Kidney (tissue), 14 donors: ENCODE measurements around the gene DUSP2. TPM values are rescaled to one million over a fixed set of nuclear protein-coding genes. Genes with fewer than 3 reads are reported as not detected.

Experiments
- DNase-seq, 5 donors: peaks; one replicate each; pipeline ENCODE4 v3.0.0-alpha.2; 2013 to 2020
- FAIRE-seq: peaks from 2 replicates; lab custom pipeline; 2012; peaks lifted over from hg19 to GRCh38; lab: Jason Lieb, UNC
- H3K27ac ChIP-seq, 2 donors: one replicate each; pipeline ENCODE4 v1.7.0; 2013; ENCODE audit warnings: low read depth in 2 of 2, low read length in 2 of 2, inconsistent platforms in 1 of 2
- H3K27me3 ChIP-seq: one replicate; pipeline ENCODE4 v1.7.1; 2013; ENCODE audit warnings: low read length, inconsistent platforms; ENCODE audit not compliant: control insufficient read depth, insufficient read depth
- H3K36me3 ChIP-seq, 3 donors: one replicate each; pipeline versions ENCODE4 v1.7.0 to v1.7.1; 2013; ENCODE audit warnings: low read length in 3 of 3, control low read depth in 1 of 3, inconsistent platforms in 1 of 3; ENCODE audit not compliant: insufficient read depth in 3 of 3, control insufficient read depth in 2 of 3
- H3K4me1 ChIP-seq, 3 donors: one replicate each; pipeline versions ENCODE4 v1.7.0 to v1.7.1; 2013; ENCODE audit warnings: low read length in 3 of 3, inconsistent platforms in 1 of 3, low read depth in 1 of 3; ENCODE audit not compliant: control insufficient read depth in 2 of 3, insufficient read depth in 2 of 3
- H3K4me3 ChIP-seq, 3 donors: one replicate each; pipeline versions ENCODE4 v1.7.0 to v1.8.1; 2013; ENCODE audit warnings: low read length in 3 of 3, control low read depth in 1 of 3, inconsistent platforms in 1 of 3
- H3K9ac ChIP-seq, 3 donors: one replicate each; pipeline versions ENCODE4 v1.7.0 to v1.7.1; 2013; ENCODE audit warnings: low read length in 3 of 3, control low read depth in 1 of 3, inconsistent platforms in 1 of 3
- H3K9me3 ChIP-seq, 3 donors: one replicate each; pipeline versions ENCODE4 v1.7.0 to v1.7.1; 2013; ENCODE audit warnings: low read length in 3 of 3, control low read depth in 1 of 3, inconsistent platforms in 1 of 3; ENCODE audit not compliant: control insufficient read depth in 2 of 3, insufficient read depth in 1 of 3
- intact Hi-C: fragments of 100-400 bp; cut with DNase I; formaldehyde crosslinking; loops from one replicate; pipeline ENCODE4 v1.11.1; 2022
- polyA plus RNA-seq: library from polyadenylated mRNA; stranded (reverse); fragments of 350-450 nt; fragmentation: Illumina TruSeq; extraction: RNeasy Lipid Tissue Mini Kit (QIAGEN cat#74804); gene quantifications from one replicate; pipeline ENCODE4 v1.2.3, GENCODE V29; 2014; ENCODE audit warnings: low read depth, low replicate concordance; ENCODE audit not compliant: insufficient read depth
- total RNA-seq: library from RNA; stranded (reverse); fragmentation: NEBNext Ultra II Directional; extraction: Animal tissue kit (Norgen Biotek cat#: 25700); gene quantifications from one replicate; pipeline ENCODE4 v1.2.1, GENCODE V29; 2021
- TF ChIP-seq, protein P1 (sequence below): IDR thresholded peaks from 3 replicates; pipeline ENCODE4 v1.5.1; 2012; ENCODE audit warnings: mild to moderate bottlenecking, moderate library complexity, borderline replicate concordance; ENCODE audit not compliant: insufficient read depth; ENCODE audit errors: extremely low read depth
- donor health status: control.
- donor health status: control.
- donor health status: control.
- donor health status: control.
- donor health status: control.
- donor health status: DM: yes; HTN: yes; CAD: no.
- donor health status: Normal renal cell carcinoma (clear cell type).

DUSP2 gene
- total and polyA plus RNA-seq, 2 donors from 2014 or later, result 5.6 to 11.8 TPM

DNA sequence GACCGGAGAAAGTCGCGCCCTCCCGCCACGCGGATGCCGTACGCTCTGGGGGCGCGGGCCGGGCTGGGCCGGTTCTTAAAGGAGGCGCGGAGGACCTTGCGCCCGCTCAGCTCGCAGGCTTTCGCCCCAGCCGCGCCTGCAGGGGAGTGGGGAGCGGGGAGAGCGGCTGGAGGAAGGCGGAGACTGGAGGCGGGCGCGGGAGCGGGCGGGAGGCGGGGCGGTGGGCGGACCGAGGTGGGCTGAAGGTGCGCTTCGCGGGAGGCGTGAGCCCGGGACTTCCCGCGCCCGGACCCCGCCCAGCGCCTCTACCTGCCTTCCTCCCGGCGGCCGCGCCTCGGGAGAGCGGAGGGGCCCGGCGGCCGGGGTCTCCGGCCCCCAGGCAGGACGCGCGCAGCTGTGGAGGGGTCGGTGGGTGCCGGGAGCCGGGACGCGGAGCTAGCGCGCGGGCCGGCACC is 28.8 kb downstream of the DUSP2 start, which contains the start of gene ADRA2B:
Gene ADRA2B (minus strand): TSS at position 148 of the 455 bp plus-strand sequence. CDS start 422 bp downstream, outside the sequence.
- Histone ChIP-seq H3K27me3 (no peaks in the 10 kb centered on the region), H3K4me3 (peak within 1 kb of the TSS in 2 of 3 donors; percentile 26 to 44), H3K9ac (peak within 1 kb of the TSS in 1 of 3 donors; percentile 82), H3K27ac (no peak within 1 kb of the TSS), H3K9me3 (no peaks in the 10 kb centered on the region), H3K4me1 (peaks cover 0 to 7% (median 0%) of the 10 kb centered on the region in 3 donors), H3K36me3 (no peaks in the 10 kb centered on the region)
- TF ChIP-seq, protein P1, sequence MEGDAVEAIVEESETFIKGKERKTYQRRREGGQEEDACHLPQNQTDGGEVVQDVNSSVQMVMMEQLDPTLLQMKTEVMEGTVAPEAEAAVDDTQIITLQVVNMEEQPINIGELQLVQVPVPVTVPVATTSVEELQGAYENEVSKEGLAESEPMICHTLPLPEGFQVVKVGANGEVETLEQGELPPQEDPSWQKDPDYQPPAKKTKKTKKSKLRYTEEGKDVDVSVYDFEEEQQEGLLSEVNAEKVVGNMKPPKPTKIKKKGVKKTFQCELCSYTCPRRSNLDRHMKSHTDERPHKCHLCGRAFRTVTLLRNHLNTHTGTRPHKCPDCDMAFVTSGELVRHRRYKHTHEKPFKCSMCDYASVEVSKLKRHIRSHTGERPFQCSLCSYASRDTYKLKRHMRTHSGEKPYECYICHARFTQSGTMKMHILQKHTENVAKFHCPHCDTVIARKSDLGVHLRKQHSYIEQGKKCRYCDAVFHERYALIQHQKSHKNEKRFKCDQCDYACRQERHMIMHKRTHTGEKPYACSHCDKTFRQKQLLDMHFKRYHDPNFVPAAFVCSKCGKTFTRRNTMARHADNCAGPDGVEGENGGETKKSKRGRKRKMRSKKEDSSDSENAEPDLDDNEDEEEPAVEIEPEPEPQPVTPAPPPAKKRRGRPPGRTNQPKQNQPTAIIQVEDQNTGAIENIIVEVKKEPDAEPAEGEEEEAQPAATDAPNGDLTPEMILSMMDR, result no peak
- DNase-seq (peak; percentile 87 to 91 (median 90)), FAIRE-seq (no peak)
- intact Hi-C loops, result no loop called here

DNA sequence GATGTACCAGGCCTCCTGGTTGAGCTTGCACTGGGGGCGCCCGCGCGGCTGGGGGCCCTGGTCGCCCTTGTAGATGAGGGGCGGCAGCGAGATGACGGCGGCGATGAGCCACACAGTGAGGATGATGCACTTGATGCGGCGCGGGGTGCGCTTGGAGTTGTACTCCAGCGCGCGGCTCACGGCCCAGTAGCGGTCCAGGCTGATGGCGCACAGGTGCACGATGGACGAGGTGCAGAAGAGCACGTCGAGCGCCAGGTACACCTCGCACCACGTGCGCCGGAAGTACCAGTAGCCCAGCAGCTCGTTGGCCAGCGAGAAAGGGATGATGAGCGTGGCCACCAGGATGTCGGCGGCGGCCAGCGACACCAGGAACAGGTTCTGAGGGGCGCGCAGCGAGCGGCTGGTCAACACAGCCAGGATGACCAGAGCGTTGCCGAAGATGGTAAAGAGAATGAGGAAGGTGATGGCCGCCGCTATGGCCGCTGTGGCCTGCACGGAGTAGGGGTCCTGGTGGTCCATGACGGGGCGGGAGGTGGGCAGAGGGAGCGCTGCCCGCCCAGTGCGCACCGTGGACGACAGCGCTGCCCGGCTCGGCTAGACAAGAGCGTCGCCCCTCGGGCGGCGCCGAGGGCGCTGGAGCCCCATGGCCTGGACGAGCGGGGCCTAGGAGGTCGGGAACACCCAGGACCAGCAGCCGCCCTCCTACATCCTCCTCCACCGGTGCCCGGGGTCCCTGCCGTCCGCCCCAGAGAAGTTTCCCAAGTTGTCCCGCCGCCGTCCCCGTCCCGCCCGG is 29.4 kb downstream of the DUSP2 start:
- FAIRE-seq (no peak), DNase-seq (peak in 2 of 5 donors; percentile 66 to 77)
- H3K27me3 ChIP-seq, result no peaks in the 10 kb centered on the region
- H3K36me3 ChIP-seq, result no peaks in the 10 kb centered on the region
- no peak overlapping the region for H3K27ac ChIP-seq
- TF ChIP-seq, protein P1, result no peak
- intact Hi-C loops, result no loop called here
- H3K4me3 ChIP-seq, result peak overlapping the region in 1 of 3 donors; percentile 35
- no peak overlapping the region for H3K9ac ChIP-seq
- peaks cover 0 to 7% (median 0%) of the 10 kb centered on the region in 3 donors for H3K4me1 ChIP-seq
- no peaks in the 10 kb centered on the region for H3K9me3 ChIP-seq

DNA sequence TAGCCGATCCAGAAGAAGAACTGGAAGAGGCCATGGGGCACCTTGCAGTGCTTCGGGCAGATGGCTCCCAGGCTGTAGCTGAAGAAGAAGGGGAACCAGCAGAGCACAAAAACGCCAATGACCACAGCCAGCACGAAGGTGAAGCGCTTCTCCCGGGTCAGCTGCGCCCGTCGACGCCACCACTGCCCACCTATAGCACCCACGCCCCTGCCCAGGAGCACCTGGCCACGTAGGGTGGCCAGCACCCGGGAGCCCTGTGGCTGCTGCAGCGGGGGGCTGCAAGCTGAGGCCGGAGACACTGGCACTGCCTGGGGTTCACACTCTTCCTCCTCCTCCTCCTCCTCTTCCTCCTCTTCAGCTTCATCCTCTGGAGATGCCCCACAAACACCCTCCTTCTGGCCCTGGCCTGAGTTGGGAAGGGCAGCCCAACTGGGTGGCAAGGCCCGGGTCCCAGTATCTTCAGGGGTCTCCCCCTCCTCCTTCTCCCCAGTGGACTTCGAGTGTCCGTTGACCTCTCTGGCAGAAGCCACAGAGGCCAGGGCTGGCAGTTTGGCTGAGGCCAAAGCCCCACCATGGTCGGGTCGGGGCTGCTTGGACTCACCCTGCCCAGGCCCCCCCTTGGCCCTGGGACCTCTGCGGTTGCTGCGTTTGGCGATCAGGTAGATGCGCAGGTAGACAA is 30.2 kb downstream of the DUSP2 start:
- DNase-seq, result peak in 1 of 5 donors; percentile 65

More for the DNA sequence above, 30.2 kb downstream of the DUSP2 start:
- no peaks in the 10 kb centered on the region for H3K9me3 ChIP-seq
- no peak overlapping the region for H3K27ac ChIP-seq
- intact Hi-C loops, result no loop called here
- H3K9ac ChIP-seq, result no peak overlapping the region
- H3K4me3 ChIP-seq, result peak overlapping the region in 1 of 3 donors; percentile 29
- H3K36me3 ChIP-seq, result no peaks in the 10 kb centered on the region
- FAIRE-seq, result no peak
- TF ChIP-seq, protein P1, result no peak
- peaks cover 0 to 7% (median 0%) of the 10 kb centered on the region in 3 donors for H3K4me1 ChIP-seq
- H3K27me3 ChIP-seq, result no peaks in the 10 kb centered on the region
